ENCODE results near the gene XPOT. TPM values are rescaled to one million over a fixed set of nuclear protein-coding genes. Genes with fewer than 3 reads are reported as not detected.

XPOT gene
- total RNA-seq, 1 donor from 2014 or later = 25.4 TPM

DNA sequence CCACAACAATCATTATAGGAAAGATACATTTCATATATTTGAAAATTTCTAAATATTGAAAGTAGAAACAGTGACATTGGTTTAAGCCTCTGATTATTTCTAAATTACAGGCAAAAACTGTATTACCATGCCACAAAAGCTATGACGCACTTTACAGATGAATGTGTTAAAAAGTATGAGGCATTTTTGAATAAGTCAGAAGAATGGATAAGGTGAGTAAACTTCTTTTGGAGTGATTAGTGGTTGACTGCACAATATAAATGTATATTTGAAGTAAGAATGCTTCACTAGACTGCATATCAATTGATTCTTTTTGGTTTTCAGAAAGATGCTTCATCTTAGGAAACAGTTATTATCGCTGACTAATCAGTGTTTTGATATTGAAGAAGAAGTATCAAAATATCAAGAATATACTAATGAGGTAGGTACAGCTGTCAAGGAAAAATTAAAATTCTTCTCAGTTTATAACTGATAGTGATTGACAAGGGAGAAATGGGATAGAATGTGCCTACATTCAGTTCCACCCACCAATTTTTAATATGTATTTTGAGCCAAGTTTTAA, 92.7 kb downstream of the XPOT start:
- intact Hi-C loops (cut with DNase I) = no loop called here
- no peak for DNase-seq (ENCODE audit: missing footprints)
- ATAC-seq = no peak

DNA sequence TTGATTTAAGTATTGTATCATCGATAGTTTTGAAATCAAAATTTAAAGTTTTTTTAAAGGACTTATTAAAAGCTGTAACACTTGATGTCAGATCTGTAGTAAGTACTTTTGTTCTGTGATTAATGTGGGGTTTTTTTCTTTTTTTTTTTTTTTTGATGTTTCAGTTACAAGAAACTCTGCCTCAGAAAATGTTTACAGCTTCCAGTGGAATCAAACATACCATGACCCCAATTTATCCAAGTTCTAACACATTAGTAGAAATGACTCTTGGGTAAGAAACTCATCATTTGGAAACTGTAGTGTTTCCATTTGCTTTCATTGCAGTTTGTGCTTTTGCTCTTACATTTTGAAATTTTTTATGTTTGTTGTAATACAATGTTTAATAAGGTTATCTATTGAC, 93.3 kb downstream of the XPOT start:
- intact Hi-C loops (cut with DNase I) = no loop called here
- ATAC-seq (no peak), DNase-seq (ENCODE audit: missing footprints) (no peak)

DNA sequence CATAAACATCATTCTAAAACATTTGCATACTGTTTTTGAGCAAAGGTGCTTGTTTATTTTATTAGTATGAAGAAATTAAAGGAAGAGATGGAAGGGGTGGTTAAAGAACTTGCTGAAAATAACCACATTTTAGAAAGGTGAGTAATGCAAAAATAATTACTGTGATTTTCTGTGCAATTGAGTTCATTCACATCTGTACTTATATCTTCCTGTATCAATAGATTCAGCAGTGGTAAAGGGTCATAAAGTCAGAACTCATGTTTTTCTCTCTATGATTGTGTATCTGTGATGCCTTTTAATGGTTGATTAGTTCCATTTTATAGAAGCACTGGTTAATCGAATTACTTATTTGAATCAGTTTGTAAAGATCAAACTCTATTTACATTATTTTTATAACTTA, 93.7 kb downstream of the XPOT start:
- intact Hi-C loops (cut with DNase I) = no loop called here
- no peak for ATAC-seq
- DNase-seq (ENCODE audit: missing footprints) = no peak

DNA sequence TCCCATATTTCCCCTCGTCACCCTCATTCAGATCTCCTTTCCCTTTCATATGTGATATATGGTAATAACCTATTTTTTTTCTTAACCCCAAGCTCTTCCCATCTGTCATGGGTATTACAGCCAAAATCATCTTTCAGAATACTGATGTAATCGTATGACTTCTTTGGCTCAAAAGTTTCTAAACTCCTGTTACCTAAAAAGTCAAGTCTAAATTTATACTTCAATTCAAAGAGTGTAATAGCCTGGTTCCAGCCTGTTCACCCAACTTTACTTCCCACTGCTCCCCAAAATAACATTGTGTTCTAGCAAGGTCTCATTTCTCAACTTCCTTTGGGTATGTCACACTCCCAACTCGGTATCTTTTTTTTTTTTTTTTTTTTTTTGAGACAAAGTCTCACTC, 96.2 kb downstream of the XPOT start:
- DNase-seq (ENCODE audit: missing footprints) (no peak), ATAC-seq (no peak)
- intact Hi-C loops (cut with DNase I) = no loop called here

Other genes starting within 250 kb of the XPOT start
- gene KICS2, start 182.1 kb upstream of the XPOT start, total RNA-seq = 3.8 TPM
- not detected for gene C12orf56, start 13.6 kb upstream of the XPOT start, total RNA-seq
- 11.9 TPM for gene TBK1, start 47.7 kb downstream of the XPOT start, total RNA-seq
- gene RASSF3, start 206.1 kb downstream of the XPOT start, total RNA-seq = 123 TPM

Data from Right ventricle myocardium inferior (tissue), 1 donor.